ENCODE data around the gene GNA12. TPM values are rescaled to one million over a fixed set of nuclear protein-coding genes. Genes with fewer than 3 reads are reported as not detected.

The GNA12 gene
- total RNA-seq, 4 donors from 2014 or later: 4.6 to 14.0 (median 8.9) TPM

GRCh38 chr7:2834748-2835441 lies 9.2 kb downstream of the GNA12 start:
- intact Hi-C loops (cut with DNase I; ENCODE audit: low total_unique reads): no loop called here
- 90 to 93% methylated on average over 17 of the region's 17 CpGs for WGBS, 2 donors
- DNase-seq (ENCODE audit: low spot score in 2 of 2): no peak
- TF ChIP-seq CTCF (IDR thresholded peaks at IDR 0.05) (no peak), POLR2A (IDR thresholded peaks at IDR 0.05) (no peak)
- H3K4me3 ChIP-seq (ENCODE audit: low read depth, poor library complexity, severe bottlenecking): no peak overlapping the region

DNA sequence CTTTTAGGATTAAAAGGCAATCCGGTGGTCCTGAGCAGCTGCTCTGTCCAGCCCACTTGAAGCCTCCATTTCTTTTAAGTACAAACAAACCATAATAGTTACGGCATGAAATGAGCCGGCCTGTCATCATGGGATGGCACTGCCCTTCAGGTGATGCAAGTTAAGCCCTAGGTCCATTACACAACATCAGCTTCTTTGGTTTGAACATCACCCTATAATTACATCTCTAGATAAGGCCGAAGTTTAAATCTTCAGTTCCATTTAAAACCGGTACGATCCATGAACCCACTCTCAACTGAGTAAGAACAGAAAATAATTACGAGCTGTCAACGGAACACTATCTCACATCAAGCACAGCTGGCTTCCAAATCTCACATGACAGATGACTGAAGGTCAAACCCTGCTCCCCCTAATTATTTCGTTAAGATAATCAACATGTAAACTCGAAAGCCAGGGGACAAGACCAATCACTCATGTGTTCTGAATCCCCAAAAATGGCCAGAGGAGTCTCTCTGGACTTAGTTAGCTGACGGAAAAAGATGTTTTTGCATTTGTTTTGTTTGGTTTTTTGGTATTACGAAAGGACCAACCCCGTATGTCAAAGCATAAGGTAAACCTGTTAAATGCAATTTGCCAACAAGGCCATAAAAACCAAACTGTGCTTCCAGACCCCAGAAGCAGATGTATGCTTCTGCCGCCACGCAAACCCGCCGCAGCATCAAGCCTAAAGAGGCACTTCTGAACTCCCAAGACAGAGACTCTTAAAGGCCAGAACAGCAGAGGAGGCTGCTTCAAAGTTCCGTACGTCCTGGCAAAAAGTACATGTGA lies 10.8 kb downstream of the GNA12 start:
- no peak overlapping the region for H3K4me3 ChIP-seq (ENCODE audit: low read depth, poor library complexity, severe bottlenecking)
- 91 to 93% methylated on average over 19 of the region's 19 CpGs for WGBS, 2 donors
- no peak for DNase-seq (ENCODE audit: low spot score in 2 of 2)
- intact Hi-C loops (cut with DNase I; ENCODE audit: low total_unique reads): no loop called here
- TF ChIP-seq CTCF (IDR thresholded peaks at IDR 0.05) (no peak), POLR2A (IDR thresholded peaks at IDR 0.05) (no peak)

- intact Hi-C loops (cut with DNase I; ENCODE audit: low total_unique reads): no loop called here
- H3K4me3 ChIP-seq (ENCODE audit: low read depth, poor library complexity, severe bottlenecking): no peak overlapping the region
- TF ChIP-seq POLR2A (IDR thresholded peaks at IDR 0.05) (no peak), CTCF (IDR thresholded peaks at IDR 0.05) (no peak)
- 95% methylated on average over 12 of the region's 12 CpGs for WGBS, 2 donors
- DNase-seq (ENCODE audit: low spot score in 2 of 2): no peak
These were observed 11.6 kb downstream of the GNA12 start for GRCh38 chr7:2832461-2832860.

- no peak for TF ChIP-seq CTCF (IDR thresholded peaks at IDR 0.05)
- no peak for TF ChIP-seq POLR2A (IDR thresholded peaks at IDR 0.05)
- H3K4me3 ChIP-seq (ENCODE audit: low read depth, poor library complexity, severe bottlenecking): no peak overlapping the region
- 91 to 97% methylated on average over 8 of the region's 8 CpGs for WGBS, 2 donors
- DNase-seq (ENCODE audit: low spot score in 2 of 2): no peak
- intact Hi-C loops (cut with DNase I; ENCODE audit: low total_unique reads): no loop called here
These were observed 13.3 kb downstream of the GNA12 start for GRCh38 chr7:2830609-2831376.

DNA sequence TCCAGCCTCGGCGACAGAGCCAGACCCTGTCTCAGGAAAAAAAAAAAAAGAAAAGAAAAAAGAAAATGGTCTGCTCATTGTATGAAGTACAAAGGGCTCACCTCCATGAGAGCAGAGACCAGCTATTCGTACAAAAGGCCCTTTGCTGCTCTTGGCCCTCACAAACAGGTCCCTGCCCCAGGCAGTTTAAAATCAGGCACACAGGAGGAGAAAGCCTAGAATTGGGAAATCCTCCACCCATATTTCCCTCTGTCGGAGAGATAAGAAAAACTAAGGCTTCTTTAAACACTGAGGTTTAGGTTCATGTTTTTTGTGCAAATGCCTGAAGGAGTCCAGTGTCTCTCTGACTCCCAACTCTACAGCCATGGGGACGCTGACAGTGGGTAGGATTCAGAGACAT lies 15.1 kb downstream of the GNA12 start:
- DNase-seq (ENCODE audit: low spot score in 2 of 2): no peak
- TF ChIP-seq POLR2A (IDR thresholded peaks at IDR 0.05) (no peak), CTCF (IDR thresholded peaks at IDR 0.05) (no peak)
- intact Hi-C loops (cut with DNase I; ENCODE audit: low total_unique reads): no loop called here
- 93 to 96% methylated on average over 5 of the region's 5 CpGs for WGBS, 2 donors
- no peak overlapping the region for H3K4me3 ChIP-seq (ENCODE audit: low read depth, poor library complexity, severe bottlenecking)

Measured in lower leg skin (tissue), 4 donors.